HG03469 (cell line): ENCODE results near the gene LCN2.
"Not testable (repeated sequence)": the region's sequence is repeated elsewhere in the genome, so short reads cannot be mapped to it uniquely, and the experiment has no call there.

Source experiments
- ATAC-seq: cut with Tn5 transposase; IDR thresholded peaks from one replicate; pipeline ENCODE4 v1.9.1; 2021; ENCODE audit warnings: mild to moderate bottlenecking, moderate library complexity, moderate number of reproducible peaks; ENCODE audit not compliant: unreplicated experiment

LCN2 gene

DNA sequence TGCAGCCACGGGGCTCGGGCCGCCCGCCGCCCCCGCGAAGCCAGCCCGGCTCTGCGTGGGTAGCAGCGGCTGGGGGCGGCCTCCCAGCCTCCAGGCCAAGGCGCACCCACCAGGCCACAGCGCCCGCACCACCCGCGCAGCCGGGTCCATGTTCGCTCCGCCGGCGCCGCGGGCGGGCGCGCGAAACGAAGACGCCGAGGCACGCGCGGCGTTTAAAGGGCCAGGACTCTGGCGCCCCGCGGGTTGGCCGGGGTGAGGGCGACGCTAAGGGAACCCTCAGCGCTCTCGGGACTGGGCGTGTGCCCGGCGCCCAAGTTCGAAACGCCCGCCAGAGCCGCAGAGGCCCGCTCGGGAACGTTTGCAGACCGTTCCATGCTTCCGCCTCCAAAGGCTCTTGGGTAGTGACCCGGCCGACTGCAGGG lies 21.7 kb upstream of the LCN2 start, which contains the start of gene PTGES2:
TSS of gene PTGES2 (minus strand) at position 162 of the 422 bp plus-strand sequence. CDS start at position 150, 12 bp downstream.
- peak; percentile 29 for ATAC-seq

DNA sequence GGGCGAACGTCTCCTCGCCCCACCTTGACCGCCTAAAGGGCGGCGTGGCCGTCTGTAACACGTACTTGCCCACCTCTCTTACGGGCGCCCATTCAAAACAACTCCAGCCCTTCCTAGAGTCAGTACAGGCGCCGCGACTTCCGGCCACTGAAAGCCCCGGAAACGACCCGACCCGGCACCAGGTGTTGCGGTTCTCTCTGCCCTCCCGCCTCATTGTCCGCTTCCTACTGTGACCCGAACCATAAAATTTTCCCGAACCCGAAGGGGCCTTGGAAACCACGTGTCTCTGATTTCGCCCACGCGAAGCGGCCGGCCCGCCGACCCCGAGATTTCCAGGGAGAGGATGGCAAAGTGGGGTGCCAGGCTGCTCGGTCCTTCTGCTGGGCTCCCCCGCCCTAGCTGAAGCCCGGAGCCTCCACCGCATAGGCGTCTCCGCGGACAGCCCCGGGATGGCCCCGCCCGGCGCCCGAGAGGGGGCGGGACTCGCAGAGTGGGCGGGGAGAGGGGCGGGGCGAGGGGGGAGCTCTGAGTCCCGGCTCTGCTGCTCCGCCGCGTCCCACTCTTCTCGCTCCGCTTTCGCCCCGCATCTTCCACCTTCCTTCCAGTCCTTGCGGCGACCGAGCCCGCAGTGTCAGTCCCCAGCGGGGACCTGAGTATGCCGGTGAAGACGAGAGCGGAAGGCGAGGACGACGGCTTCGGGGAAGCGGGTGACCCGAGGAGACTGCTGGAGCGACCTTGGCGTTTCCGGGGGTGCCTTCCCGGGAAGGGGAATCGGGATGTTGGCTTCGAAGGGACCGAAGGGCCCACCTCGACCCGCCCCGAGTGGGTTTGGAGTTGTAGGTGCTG lies 21.0 kb upstream of the LCN2 start:
- peak; percentile 39 for ATAC-seq

DNA sequence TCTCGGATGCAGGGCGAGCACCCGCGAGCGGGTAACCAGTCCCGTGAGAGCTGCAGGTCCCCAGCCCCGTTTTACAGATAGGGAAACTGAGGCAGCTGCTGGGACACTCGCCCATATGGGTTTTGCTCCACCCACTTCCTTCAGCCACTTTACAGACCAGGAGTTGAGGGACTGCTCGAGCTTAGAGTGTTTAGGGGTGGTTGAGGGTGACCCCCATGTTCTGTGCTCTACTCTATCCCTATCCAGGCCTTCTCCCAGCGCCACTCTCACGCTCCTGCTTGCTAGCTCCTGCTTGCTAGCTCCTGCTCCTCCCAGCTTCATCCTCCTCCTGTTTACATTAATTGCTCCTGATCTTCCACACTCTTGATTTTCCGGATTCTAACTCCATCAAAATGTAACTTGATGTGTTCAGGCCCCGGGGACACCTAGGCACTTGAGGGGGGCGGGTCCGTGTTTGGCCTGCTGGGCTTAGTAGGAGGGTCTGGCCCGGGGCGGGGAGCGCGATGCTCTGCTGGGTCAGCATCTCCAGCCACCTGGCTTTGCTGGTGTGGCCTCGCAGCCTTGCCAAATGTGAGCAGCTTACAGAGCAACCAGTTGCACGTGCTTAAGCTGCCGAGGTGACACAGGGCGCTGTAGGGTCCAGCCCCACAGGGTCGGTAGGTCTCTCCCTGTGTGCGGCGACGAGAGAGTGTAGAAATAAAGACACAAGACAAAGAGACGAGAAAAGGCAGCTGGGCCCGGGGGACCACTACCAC lies 20.2 kb upstream of the LCN2 start:
- ATAC-seq, result no peak

GRCh38 chr9:128129976-128130590 lies 19.2 kb upstream of the LCN2 start:
- not testable (repeated sequence) for ATAC-seq

- ATAC-seq, result not testable (repeated sequence)
These were observed 18.6 kb upstream of the LCN2 start for GRCh38 chr9:128130651-128131050.

GRCh38 chr9:128131346-128131745 lies 17.9 kb upstream of the LCN2 start:
- not testable (repeated sequence) for ATAC-seq

DNA sequence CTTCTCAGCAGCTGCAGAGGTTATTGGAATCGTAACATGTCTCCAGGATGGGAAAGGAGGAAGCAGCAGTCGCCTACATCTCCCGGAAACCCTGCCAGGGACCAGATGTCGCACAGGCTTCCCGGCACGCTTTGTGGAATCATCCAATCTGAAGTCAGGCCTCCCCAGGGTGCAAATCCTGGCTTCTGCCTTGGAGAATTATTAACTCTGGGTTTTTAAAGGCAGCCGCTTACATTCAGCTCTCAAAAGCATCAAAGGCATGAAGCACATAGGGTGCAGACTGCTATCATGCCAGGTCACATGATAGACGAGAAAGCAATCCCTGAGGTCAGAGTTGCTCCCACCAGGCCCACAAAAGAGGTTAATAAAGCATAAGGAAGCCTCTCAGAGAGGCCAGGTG lies 17.1 kb upstream of the LCN2 start:
- not testable (repeated sequence) for ATAC-seq

DNA sequence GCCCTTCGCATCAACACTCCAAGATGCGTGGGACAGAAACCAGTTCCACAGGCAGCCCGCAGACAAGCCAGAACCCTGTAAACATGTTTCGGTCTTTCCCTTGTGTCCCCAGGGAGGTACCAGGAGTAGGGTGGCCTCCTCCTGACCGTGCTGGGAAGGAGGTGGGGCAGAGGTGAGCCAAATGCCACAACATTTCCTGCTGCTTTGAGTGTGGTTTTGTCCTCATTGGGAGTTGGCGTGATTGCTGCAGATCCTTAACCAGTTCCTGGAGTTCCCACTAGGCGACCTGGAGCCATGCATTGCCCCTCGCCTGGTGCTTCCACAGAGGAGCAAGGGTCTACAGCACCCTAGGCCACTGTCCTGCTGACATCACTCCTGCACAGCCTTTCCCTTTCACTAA lies 13.7 kb upstream of the LCN2 start:
- not testable (repeated sequence) for ATAC-seq

DNA sequence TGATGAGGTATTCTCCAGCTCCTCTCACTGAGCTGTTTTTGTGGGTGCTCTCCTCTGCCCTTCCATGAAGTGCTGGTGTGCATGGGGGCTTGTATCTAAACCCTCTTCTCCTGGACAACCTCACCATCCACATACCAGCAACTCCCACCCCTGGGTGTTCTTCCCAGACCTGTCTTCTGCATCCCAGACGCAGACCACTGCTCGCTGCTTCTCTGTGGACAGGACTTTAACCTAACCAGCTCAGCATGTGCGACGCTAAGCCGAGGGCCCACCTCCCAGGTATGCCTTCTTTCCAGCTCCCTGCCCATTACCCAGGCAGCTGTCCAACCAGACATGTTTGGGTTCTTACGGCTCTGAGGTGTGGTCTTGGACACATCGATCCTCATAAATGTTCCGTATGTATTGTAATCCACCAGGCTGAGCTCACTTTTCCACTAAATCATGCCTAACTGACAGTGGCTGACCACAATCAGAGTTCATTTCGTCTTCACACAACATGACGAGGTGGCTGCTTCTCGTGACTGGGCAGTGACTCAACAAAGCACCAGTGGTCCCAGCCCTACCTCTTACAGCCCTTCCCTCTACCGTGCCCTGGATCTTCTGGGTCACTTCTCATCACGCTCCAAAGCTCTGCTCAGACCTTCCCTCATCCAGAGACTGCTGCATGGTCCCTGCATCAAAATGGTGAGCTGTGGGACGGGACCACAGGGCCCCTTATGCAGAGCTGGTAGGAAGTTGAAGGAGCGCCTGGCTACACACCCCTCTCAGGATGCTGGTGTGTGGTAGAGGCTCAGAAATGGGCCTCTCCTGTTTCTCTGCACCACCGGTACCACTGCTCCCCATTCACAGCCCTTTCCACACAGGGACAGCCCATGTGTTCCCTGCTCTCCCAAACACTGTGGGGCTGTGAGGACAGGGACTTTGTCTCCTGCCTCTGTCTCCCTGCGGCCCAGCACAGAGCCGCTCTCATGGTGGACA lies 12.1 kb upstream of the LCN2 start:
- ATAC-seq, result no peak

DNA sequence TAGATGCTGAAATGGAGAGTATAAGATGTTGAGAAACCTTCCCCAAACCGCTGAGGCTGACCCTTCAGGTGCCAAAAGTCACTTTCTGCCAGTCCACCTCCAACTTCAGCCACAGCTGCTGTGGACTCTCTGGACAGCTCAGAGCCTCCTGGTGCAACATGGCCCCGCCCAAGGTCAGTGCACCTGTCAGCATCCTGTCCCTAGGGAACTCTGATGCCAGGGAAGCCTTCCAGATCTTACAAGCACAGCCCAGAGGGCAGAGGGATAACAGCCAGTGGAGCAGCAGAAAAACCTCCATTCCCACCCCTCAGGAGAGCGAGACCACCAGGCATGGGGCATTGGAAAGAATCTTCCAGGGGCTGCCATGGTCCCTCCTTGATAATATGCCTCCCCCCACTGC lies 11.3 kb upstream of the LCN2 start:
- no peak for ATAC-seq

- no peak for ATAC-seq
These were observed 9.6 kb upstream of the LCN2 start for GRCh38 chr9:128139621-128140020.

GRCh38 chr9:128141604-128142003 lies 7.6 kb upstream of the LCN2 start:
- no peak for ATAC-seq

- ATAC-seq, result no peak
These were observed 7.2 kb upstream of the LCN2 start for GRCh38 chr9:128142061-128142460.

DNA sequence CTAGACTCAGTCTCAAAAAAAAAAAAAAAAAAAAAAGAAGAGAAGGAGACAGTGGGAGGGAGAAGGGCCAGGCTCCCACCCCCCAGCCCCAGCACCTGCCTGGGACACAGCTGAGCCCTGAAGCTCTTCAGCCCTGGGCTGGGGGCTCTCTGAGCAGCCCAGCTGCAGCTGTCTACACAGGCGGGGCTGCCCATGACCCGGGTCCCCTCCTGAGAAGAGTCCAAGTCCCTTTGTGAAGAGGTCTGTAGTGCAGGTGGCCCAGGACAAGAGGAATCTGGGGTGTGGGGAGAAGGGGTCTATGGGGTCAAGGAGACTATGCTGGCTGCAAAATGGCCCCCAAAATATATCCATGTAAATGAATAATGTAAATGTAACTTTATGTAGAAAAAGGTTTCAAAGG lies 6.7 kb upstream of the LCN2 start:
- ATAC-seq, result no peak

- ATAC-seq, result no peak
These were observed 5.6 kb upstream of the LCN2 start for GRCh38 chr9:128143525-128144238.

- no peak for ATAC-seq
These were observed 4.7 kb upstream of the LCN2 start for GRCh38 chr9:128144239-128145181.

- no peak for ATAC-seq
These were observed 3.7 kb upstream of the LCN2 start for GRCh38 chr9:128145536-128145935.

DNA sequence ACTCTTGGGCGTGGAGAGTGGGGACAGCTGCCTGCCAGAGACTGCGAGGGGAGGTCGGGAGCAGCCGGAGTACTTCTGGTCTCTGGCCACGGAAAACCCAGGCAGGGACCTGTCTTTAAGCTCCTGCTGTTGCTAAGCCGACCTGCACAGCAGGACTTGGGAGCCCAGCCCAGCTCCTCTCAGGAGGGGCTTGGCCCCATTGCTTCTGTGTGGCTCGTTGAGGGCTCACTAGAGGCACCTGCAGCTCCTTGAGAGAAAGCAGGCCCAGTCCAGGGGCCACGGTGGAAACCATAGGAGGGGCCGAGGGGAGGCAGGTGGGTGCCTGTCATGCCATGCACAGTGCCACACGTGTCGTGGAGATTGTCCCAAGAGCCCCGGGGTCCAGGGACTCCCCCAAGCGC lies 3.3 kb upstream of the LCN2 start:
- no peak for ATAC-seq
